Sigmoid colon (tissue), 4 donors: ENCODE data around the gene RGS8.

Source experiments
- EP300 ChIP-seq, 4 donors: sonication (generic); formaldehyde crosslinking; IDR thresholded peaks; one replicate each; pipeline ENCODE4 v1.6.1; 2017; ENCODE audit warnings: antibody characterized with exemption in 4 of 4
- POLR2A ChIP-seq, 2 donors: fragments of 450-650 bp; IDR thresholded peaks; one replicate each; pipeline ENCODE4 v1.6.1; 2016; ENCODE audit warnings: antibody characterized with exemption in 2 of 2, mild to moderate bottlenecking in 2 of 2, moderate library complexity in 2 of 2
- TF ChIP-seq, protein P1 (sequence below), 4 experiments: fragments of 450-650 bp in 3 of 4; fragments of 200-600 bp in 1 of 4; IDR thresholded peaks; one replicate each; pipeline ENCODE4 v1.5.1; 2016 to 2019; ENCODE audit warnings: antibody characterized with exemption in 4 of 4, mild to moderate bottlenecking in 3 of 4, moderate library complexity in 2 of 4

DNA sequence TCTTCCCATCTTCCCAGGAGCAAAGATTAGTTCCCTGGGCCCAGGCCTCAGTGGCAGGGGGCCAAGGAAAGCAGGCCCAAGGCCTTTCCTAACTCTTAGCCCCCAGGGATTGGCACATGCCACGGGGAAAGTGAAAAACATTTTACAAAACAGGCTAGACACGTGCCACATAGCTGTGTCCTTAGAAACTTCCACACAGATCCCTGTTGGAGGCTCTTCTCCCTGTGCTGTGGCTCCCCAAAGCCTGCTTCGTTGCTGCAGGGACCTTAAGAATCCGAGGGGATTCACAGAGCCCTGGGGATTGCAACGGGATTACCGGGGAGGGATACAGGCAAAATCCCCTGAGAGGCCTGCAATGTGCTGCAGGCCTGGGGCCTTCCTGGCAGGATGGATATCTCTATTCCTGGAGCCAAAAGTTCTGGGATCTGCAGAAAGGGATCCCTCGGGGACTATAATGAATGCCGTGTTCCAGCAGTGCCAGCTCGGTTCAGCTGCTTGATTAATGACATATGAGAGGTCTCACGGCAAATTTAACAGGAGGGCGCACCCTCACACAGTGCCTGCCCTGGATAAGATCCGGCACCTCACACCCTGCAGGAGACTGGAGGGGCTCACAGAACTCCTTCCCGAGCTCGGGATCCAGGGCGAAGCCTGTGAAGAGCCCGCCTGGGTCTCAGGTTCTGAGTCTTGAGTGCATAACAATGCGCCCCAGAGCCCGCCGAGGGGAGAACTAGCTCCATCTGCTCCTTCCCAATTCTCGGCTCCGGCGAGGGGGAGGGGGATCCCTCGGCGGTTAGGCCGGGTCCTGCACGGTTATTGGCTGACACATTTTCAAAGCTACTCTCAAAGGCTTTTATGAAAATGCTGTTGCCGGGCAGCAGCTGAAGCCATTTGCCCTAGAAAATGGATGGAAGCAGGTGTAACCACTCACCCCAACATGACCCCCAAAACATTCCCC lies 15.3 kb upstream of the RGS8 start:
- TF ChIP-seq EP300 (IDR thresholded peaks at IDR 0.05) (no peak), POLR2A (IDR thresholded peaks at IDR 0.05) (no peak)
- TF ChIP-seq, protein P1, sequence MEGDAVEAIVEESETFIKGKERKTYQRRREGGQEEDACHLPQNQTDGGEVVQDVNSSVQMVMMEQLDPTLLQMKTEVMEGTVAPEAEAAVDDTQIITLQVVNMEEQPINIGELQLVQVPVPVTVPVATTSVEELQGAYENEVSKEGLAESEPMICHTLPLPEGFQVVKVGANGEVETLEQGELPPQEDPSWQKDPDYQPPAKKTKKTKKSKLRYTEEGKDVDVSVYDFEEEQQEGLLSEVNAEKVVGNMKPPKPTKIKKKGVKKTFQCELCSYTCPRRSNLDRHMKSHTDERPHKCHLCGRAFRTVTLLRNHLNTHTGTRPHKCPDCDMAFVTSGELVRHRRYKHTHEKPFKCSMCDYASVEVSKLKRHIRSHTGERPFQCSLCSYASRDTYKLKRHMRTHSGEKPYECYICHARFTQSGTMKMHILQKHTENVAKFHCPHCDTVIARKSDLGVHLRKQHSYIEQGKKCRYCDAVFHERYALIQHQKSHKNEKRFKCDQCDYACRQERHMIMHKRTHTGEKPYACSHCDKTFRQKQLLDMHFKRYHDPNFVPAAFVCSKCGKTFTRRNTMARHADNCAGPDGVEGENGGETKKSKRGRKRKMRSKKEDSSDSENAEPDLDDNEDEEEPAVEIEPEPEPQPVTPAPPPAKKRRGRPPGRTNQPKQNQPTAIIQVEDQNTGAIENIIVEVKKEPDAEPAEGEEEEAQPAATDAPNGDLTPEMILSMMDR (IDR thresholded peaks at IDR 0.05) = no peak
